Natural killer cell treated with Interleukin-12 subunit alpha and Interleukin-12 subunit beta and Interleukin-15 and Interleukin-18, amount 100 ng/mL, for 72 hours (primary cell): ENCODE measurements around the gene COQ8A. TPM values are rescaled to one million over a fixed set of nuclear protein-coding genes. Genes with fewer than 3 reads are reported as not detected.
A peak's percentile ranks its signal among the peaks of the same experiment; 100 is the strongest.

Experiments
- ATAC-seq, 2 donors: fragments of 150-1000 bp; cut with Tn5 transposase in 1 of 2; sonication (Bioruptor Pico), chemical (Tn5 transposase) in 1 of 2; 2 replicates each; pipeline ENCODE4 v1.10.0; 2021
- DNase-seq: peaks from one replicate; pipeline ENCODE4 v3.0.0; 2022; ENCODE audit warnings: low spot score
- H3K27ac Mint-ChIP-seq, 2 donors: 1 replicate in 1 of 2; 2 replicates in 1 of 2; pipeline ENCODE4 v1.8.0; 2022; ENCODE audit warnings: mixed read lengths in 2 of 2, mild to moderate bottlenecking in 1 of 2, moderate library complexity in 1 of 2
- H3K27me3 Mint-ChIP-seq, 2 donors: 1 replicate in 1 of 2; 2 replicates in 1 of 2; pipeline ENCODE4 v1.8.0; 2022; ENCODE audit warnings: mixed read lengths in 2 of 2
- H3K36me3 Mint-ChIP-seq: one replicate; pipeline ENCODE4 v1.8.0; 2022; ENCODE audit warnings: mixed read lengths
- H3K4me1 Mint-ChIP-seq, 2 donors: 1 replicate in 1 of 2; 2 replicates in 1 of 2; pipeline ENCODE4 v1.8.0; 2022; ENCODE audit warnings: low read depth in 2 of 2, mixed read lengths in 2 of 2, mild to moderate bottlenecking in 1 of 2
- H3K4me3 Mint-ChIP-seq: one replicate; pipeline ENCODE4 v1.8.0; 2022; ENCODE audit warnings: mixed read lengths
- H3K9me3 Mint-ChIP-seq: 2 replicates; pipeline ENCODE4 v1.8.0; 2022; ENCODE audit warnings: mixed read lengths
- total RNA-seq, 2 donors: library from RNA; stranded (reverse); gene quantifications; one replicate each; pipeline ENCODE4 v1.2.3, GENCODE V29; 2022

Gene COQ8A
- 10 to 100 TPM; 12.3 to 28.4 TPM for total RNA-seq

DNA sequence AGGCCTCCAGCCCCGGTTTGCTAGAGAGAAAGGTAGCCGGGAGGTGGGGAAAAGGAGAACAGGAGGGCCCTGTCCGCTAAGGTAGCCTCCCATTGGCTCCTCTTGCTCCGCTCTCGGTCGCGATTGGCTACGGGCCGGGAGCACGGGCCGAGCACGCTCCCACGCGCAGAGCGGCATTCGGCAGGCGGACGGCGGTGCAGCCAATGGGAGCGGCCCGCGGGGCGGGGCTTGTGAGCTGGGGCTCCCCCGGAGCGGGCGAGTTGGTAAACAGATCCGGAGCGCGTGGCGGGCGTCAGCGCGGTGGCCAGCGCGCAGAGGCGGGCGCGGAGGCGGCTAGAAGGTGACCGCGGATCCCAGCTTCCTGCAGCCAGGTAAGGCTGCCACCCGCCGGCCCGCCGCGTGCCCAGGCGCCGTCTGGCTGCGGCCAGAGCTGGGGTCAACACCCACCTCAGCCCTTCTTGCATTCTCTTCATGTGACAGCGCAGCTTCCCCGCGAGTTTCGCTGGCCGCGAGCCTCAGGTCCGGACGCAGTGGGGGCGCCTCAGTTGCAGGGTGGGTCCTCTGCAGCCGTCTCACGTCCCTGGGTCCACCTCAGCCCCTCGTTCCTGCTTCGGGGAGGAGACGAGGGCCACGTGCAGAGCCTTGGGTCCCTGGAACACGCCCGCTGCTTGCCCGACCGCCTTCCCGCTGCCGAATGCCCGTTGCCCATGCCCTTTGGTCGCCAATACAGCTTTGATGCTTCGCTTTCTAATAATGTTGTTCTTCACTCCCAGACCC lies at the start of gene COQ8A:
COQ8A (plus strand) TSS at position 266 of the 777 bp plus-strand sequence. CDS start 21,092 bp downstream, outside the sequence.
- peaks cover 5% of the 10 kb centered on the region for H3K36me3 Mint-ChIP-seq
- peaks cover 0 to 4% of the 10 kb centered on the region in 2 donors for H3K27me3 Mint-ChIP-seq
- peaks cover 4% of the 10 kb centered on the region for H3K9me3 Mint-ChIP-seq
- H3K27ac Mint-ChIP-seq, result peak within 1 kb of the TSS; percentile 96
- peaks cover 30 to 37% of the 10 kb centered on the region in 2 donors for H3K4me1 Mint-ChIP-seq
- DNase-seq (peak; percentile 100), ATAC-seq (peak; percentile 97)
- H3K4me3 Mint-ChIP-seq, result peak within 1 kb of the TSS; percentile 95

GRCh38 chr1:226890331-226891108 lies 49.6 kb upstream of the COQ8A start:
- no peaks in the 10 kb centered on the region for H3K36me3 Mint-ChIP-seq

GRCh38 chr1:226891346-226891745 lies 48.7 kb upstream of the COQ8A start:
- DNase-seq, result no peak
- ATAC-seq, result no peak
- Mint-ChIP-seq H3K9me3 (no peaks in the 10 kb centered on the region), H3K4me3 (no peak overlapping the region), H3K27ac (no peak overlapping the region), H3K36me3 (no peaks in the 10 kb centered on the region), H3K4me1 (peaks cover 0 to 2% of the 10 kb centered on the region in 2 donors), H3K27me3 (no peaks in the 10 kb centered on the region)

More at GRCh38 chr1:226890331-226891108, 49.6 kb upstream of the COQ8A start:
- DNase-seq, result no peak
- ATAC-seq, result no peak
- Mint-ChIP-seq H3K27ac (peak overlapping the region in 1 of 2 donors; percentile 40), H3K4me1 (peaks cover 0 to 7% of the 10 kb centered on the region in 2 donors), H3K9me3 (no peaks in the 10 kb centered on the region), H3K4me3 (no peak overlapping the region), H3K27me3 (no peaks in the 10 kb centered on the region)

GRCh38 chr1:226891846-226892523 lies 48.1 kb upstream of the COQ8A start:
- H3K4me1 Mint-ChIP-seq, result peaks cover 0 to 2% of the 10 kb centered on the region in 2 donors
- no peaks in the 10 kb centered on the region for H3K27me3 Mint-ChIP-seq
- no peak overlapping the region for H3K4me3 Mint-ChIP-seq
- peak overlapping the region in 1 of 2 donors; percentile 68 for H3K27ac Mint-ChIP-seq
- no peak for ATAC-seq
- no peak for DNase-seq
- H3K36me3 Mint-ChIP-seq, result peaks cover 1% of the 10 kb centered on the region
- no peaks in the 10 kb centered on the region for H3K9me3 Mint-ChIP-seq

DNA sequence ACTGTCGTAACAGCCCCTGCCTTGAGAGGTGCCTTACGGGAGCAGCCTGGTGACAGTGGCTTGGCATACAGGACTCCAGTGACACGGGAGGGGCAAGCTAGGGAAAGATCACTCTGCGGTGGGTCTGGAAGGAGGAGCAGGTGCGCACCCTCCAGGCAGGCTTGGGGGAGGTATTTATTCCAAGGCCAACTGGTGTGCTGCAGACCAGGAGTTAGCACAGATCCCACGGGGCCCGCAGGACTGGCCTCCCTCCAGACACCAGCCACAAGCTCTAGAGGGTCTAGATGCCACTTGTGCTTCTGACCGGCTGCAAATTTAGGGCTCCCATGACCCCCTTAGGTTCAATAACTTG lies 47.6 kb upstream of the COQ8A start:
- DNase-seq, result no peak
- Mint-ChIP-seq H3K27ac (peak overlapping the region in 1 of 2 donors; percentile 68), H3K27me3 (no peaks in the 10 kb centered on the region), H3K36me3 (peaks cover 6% of the 10 kb centered on the region), H3K4me3 (no peak overlapping the region), H3K9me3 (no peaks in the 10 kb centered on the region), H3K4me1 (peaks cover 0 to 2% of the 10 kb centered on the region in 2 donors)
- no peak for ATAC-seq

GRCh38 chr1:226893936-226894335 lies 46.2 kb upstream of the COQ8A start:
- Mint-ChIP-seq H3K4me1 (peaks cover 0 to 2% of the 10 kb centered on the region in 2 donors), H3K27me3 (no peaks in the 10 kb centered on the region), H3K4me3 (no peak overlapping the region), H3K36me3 (peaks cover 6% of the 10 kb centered on the region), H3K9me3 (no peaks in the 10 kb centered on the region), H3K27ac (no peak overlapping the region)
- no peak for ATAC-seq
- no peak for DNase-seq

GRCh38 chr1:226894826-226895225 lies 45.3 kb upstream of the COQ8A start:
- no peak overlapping the region for H3K27ac Mint-ChIP-seq
- H3K4me3 Mint-ChIP-seq, result no peak overlapping the region
- no peak for ATAC-seq

GRCh38 chr1:226895644-226896043 lies 44.5 kb upstream of the COQ8A start:
- ATAC-seq (no peak), DNase-seq (no peak)
- no peak overlapping the region for H3K4me3 Mint-ChIP-seq
- peaks cover 0 to 2% of the 10 kb centered on the region in 2 donors for H3K4me1 Mint-ChIP-seq
- H3K27me3 Mint-ChIP-seq, result no peaks in the 10 kb centered on the region
- H3K27ac Mint-ChIP-seq, result no peak overlapping the region
- H3K36me3 Mint-ChIP-seq, result peaks cover 6% of the 10 kb centered on the region
- no peaks in the 10 kb centered on the region for H3K9me3 Mint-ChIP-seq

More at GRCh38 chr1:226894826-226895225, 45.3 kb upstream of the COQ8A start:
- H3K27me3 Mint-ChIP-seq, result no peaks in the 10 kb centered on the region
- H3K9me3 Mint-ChIP-seq, result no peaks in the 10 kb centered on the region
- peaks cover 6% of the 10 kb centered on the region for H3K36me3 Mint-ChIP-seq
- DNase-seq, result no peak
- peaks cover 0 to 2% of the 10 kb centered on the region in 2 donors for H3K4me1 Mint-ChIP-seq

GRCh38 chr1:226898246-226898645 lies 41.8 kb upstream of the COQ8A start:
- Mint-ChIP-seq H3K27ac (no peak overlapping the region), H3K27me3 (no peaks in the 10 kb centered on the region), H3K4me3 (no peak overlapping the region), H3K4me1 (no peaks in the 10 kb centered on the region), H3K36me3 (peaks cover 6% of the 10 kb centered on the region), H3K9me3 (no peaks in the 10 kb centered on the region)
- ATAC-seq (no peak), DNase-seq (no peak)

- Mint-ChIP-seq H3K36me3 (peaks cover 10% of the 10 kb centered on the region), H3K27ac (no peak overlapping the region), H3K27me3 (no peaks in the 10 kb centered on the region), H3K4me3 (no peak overlapping the region), H3K9me3 (no peaks in the 10 kb centered on the region), H3K4me1 (no peaks in the 10 kb centered on the region)
- DNase-seq (no peak), ATAC-seq (no peak)
These were observed 38.7 kb upstream of the COQ8A start for GRCh38 chr1:226901421-226901820.

- no peaks in the 10 kb centered on the region for H3K27me3 Mint-ChIP-seq
- H3K36me3 Mint-ChIP-seq, result peaks cover 4% of the 10 kb centered on the region
- H3K27ac Mint-ChIP-seq, result no peak overlapping the region
- no peak for ATAC-seq
- no peak overlapping the region for H3K4me3 Mint-ChIP-seq
- no peaks in the 10 kb centered on the region for H3K9me3 Mint-ChIP-seq
- H3K4me1 Mint-ChIP-seq, result no peaks in the 10 kb centered on the region
- DNase-seq, result peak; percentile 53
These were observed 37.5 kb upstream of the COQ8A start for GRCh38 chr1:226902601-226903000.

DNA sequence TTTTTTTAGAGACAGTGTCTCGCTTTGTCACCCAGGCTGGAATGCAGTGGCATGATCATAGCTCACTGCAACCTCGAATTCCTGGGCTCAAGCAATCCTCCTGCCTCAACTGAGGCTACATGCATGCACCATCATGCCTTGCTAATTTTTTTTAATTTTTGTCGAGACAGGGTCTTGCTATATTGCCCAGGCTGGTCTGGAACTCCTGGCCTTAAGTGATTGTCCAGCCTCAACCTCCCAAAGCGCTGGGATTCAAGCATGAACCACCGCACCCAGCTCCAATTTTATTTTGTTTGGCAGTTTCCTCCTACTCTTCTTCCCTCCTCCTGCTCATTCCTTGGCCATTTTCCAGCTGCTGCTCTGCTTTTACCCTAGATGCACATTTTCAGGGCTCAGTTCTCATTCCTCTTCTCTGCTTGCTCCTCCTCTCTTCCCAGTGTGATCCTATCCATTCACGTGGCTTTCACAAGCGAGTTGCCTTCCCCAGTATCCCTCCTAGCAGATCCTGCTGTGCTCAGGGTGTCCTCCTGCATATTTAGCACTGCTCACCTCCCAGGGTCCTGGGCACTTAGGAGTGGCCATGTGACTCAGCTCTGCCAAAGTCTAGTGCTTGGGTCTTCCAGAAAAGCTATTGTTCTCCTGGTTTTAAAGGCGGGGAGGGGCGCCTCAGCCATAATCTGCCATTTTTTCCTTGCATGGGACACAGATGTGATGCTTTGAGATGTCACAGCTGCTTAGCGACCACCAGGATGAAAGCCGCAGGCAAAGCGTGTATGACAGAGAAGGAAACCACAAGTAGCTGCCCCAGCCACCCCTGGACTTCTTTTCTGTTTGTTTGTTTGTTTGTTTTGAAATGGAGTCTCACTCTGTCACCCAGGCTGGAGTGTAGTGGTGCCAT lies 36.0 kb upstream of the COQ8A start:
- Mint-ChIP-seq H3K4me3 (no peak overlapping the region), H3K4me1 (no peaks in the 10 kb centered on the region), H3K27ac (no peak overlapping the region), H3K9me3 (no peaks in the 10 kb centered on the region), H3K27me3 (no peaks in the 10 kb centered on the region), H3K36me3 (peaks cover 4% of the 10 kb centered on the region)
- DNase-seq (peak; percentile 8), ATAC-seq (no peak)

GRCh38 chr1:226904772-226905171 lies 35.3 kb upstream of the COQ8A start:
- Mint-ChIP-seq H3K27ac (no peak overlapping the region), H3K36me3 (peaks cover 4% of the 10 kb centered on the region), H3K27me3 (no peaks in the 10 kb centered on the region), H3K9me3 (no peaks in the 10 kb centered on the region), H3K4me3 (no peak overlapping the region), H3K4me1 (no peaks in the 10 kb centered on the region)
- ATAC-seq, result no peak
- DNase-seq, result peak; percentile 13
